Measurements from ENCODE around the gene RMND5A.

Gene RMND5A

GRCh38 chr2:86769838-86770237, 49.7 kb downstream of the RMND5A start:
- DNase-seq = no peak

- DNase-seq = no peak
These were observed 50.8 kb downstream of the RMND5A start for GRCh38 chr2:86770816-86771301.

- DNase-seq = no peak
These were observed 52.5 kb downstream of the RMND5A start for GRCh38 chr2:86772611-86773010.

GRCh38 chr2:86774862-86775261, 54.8 kb downstream of the RMND5A start:
- no peak for DNase-seq

GRCh38 chr2:86775338-86775737, 55.2 kb downstream of the RMND5A start:
- no peak for DNase-seq

- no peak for DNase-seq
These were observed 56.4 kb downstream of the RMND5A start for GRCh38 chr2:86776532-86776931.

- DNase-seq = no peak
These were observed 58.9 kb downstream of the RMND5A start for GRCh38 chr2:86778957-86779356.

- DNase-seq = no peak
These were observed 59.9 kb downstream of the RMND5A start for GRCh38 chr2:86779971-86780370.

- DNase-seq = no peak
These were observed 61.3 kb downstream of the RMND5A start for GRCh38 chr2:86781363-86781762.

GRCh38 chr2:86782748-86783147, 62.7 kb downstream of the RMND5A start:
- no peak for DNase-seq

GRCh38 chr2:86783615-86784339, 63.7 kb downstream of the RMND5A start:
- DNase-seq = no peak

GRCh38 chr2:86785456-86785855, 65.4 kb downstream of the RMND5A start:
- DNase-seq = no peak

GRCh38 chr2:86786001-86786536, 66.0 kb downstream of the RMND5A start:
- no peak for DNase-seq

GRCh38 chr2:86787736-86788135, 67.6 kb downstream of the RMND5A start:
- DNase-seq = no peak

- no peak for DNase-seq
These were observed 68.1 kb downstream of the RMND5A start for GRCh38 chr2:86788165-86788564.

- DNase-seq = no peak
These were observed 69.0 kb downstream of the RMND5A start for GRCh38 chr2:86788881-86789686.

- DNase-seq = no peak
These were observed 69.6 kb downstream of the RMND5A start for GRCh38 chr2:86789687-86790133.

- DNase-seq = no peak
These were observed 70.1 kb downstream of the RMND5A start for GRCh38 chr2:86790134-86790675.

- DNase-seq = no peak
These were observed 70.8 kb downstream of the RMND5A start, which contains the start of gene CD8A for GRCh38 chr2:86790676-86791572. TSS of gene CD8A (minus strand) at chr2:86790913. CDS start at chr2:86790825, 88 bp downstream.

GRCh38 chr2:86791573-86791972, 71.5 kb downstream of the RMND5A start:
- no peak for DNase-seq

GRCh38 chr2:86793752-86794151, 73.7 kb downstream of the RMND5A start:
- no peak for DNase-seq

GRCh38 chr2:86794861-86795260, 74.8 kb downstream of the RMND5A start:
- DNase-seq = no peak
